Measurements from ENCODE around the gene ARL8B.

- TF ChIP-seq CTCF (IDR thresholded peaks at IDR 0.05; ENCODE audit: poor library complexity, severe bottlenecking) (no peak), SMC3 (conservative IDR thresholded peaks at IDR 0.05; ENCODE audit: poor library complexity) (no peak), POLR2AphosphoS5 (IDR thresholded peaks at IDR 0.05) (no peak), EP300 (conservative IDR thresholded peaks at IDR 0.05; ENCODE audit: poor library complexity, severe bottlenecking) (no peak)
- TF ChIP-seq, protein P1, sequence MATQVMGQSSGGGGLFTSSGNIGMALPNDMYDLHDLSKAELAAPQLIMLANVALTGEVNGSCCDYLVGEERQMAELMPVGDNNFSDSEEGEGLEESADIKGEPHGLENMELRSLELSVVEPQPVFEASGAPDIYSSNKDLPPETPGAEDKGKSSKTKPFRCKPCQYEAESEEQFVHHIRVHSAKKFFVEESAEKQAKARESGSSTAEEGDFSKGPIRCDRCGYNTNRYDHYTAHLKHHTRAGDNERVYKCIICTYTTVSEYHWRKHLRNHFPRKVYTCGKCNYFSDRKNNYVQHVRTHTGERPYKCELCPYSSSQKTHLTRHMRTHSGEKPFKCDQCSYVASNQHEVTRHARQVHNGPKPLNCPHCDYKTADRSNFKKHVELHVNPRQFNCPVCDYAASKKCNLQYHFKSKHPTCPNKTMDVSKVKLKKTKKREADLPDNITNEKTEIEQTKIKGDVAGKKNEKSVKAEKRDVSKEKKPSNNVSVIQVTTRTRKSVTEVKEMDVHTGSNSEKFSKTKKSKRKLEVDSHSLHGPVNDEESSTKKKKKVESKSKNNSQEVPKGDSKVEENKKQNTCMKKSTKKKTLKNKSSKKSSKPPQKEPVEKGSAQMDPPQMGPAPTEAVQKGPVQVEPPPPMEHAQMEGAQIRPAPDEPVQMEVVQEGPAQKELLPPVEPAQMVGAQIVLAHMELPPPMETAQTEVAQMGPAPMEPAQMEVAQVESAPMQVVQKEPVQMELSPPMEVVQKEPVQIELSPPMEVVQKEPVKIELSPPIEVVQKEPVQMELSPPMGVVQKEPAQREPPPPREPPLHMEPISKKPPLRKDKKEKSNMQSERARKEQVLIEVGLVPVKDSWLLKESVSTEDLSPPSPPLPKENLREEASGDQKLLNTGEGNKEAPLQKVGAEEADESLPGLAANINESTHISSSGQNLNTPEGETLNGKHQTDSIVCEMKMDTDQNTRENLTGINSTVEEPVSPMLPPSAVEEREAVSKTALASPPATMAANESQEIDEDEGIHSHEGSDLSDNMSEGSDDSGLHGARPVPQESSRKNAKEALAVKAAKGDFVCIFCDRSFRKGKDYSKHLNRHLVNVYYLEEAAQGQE (IDR thresholded peaks at IDR 0.05; ENCODE audit: borderline replicate concordance): no peak
Observed at GRCh38 chr3:5140839-5141238, 18.7 kb downstream of the ARL8B start.

Measured in neural cell (in vitro differentiated cells).